Germinal center (tissue), 1 donor: ENCODE data around the gene SRGAP2B.
"Not testable (repeated sequence)": the region's sequence is repeated elsewhere in the genome, so short reads cannot be mapped to it uniquely, and the experiment has no call there.

Source experiments
- DNase-seq: peaks from one replicate; pipeline ENCODE4 v3.0.0; 2012; ENCODE audit warnings: mixed read lengths, low spot score

The SRGAP2B gene

DNA sequence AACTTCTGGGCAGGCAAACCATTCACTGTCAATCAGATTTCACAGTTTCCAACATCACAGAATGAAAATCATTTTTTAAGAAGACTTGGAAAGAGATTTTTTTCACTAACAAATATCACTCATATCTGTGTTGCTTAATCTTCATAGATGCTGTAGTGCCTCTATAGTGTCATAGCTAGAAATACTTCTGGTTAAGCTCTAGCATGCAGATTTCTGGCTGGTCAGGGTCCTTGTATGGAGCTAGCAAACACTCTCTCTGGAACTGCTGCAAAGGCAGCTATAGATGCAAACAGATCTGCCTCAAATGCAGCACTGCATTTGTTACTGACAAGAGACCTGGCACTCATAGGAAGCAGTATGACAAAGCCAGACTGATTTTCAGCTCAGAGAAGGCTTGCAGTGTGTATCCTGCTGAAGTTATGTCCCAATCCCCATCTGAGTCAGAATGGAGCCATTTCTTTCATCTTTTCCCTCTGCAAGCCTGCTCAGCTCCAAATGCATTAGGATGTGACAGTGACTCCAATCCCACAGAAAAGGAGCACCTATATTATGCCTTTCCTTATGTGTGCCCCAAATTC is 99.2 kb downstream of the SRGAP2B start:
- DNase-seq: not testable (repeated sequence)

DNA sequence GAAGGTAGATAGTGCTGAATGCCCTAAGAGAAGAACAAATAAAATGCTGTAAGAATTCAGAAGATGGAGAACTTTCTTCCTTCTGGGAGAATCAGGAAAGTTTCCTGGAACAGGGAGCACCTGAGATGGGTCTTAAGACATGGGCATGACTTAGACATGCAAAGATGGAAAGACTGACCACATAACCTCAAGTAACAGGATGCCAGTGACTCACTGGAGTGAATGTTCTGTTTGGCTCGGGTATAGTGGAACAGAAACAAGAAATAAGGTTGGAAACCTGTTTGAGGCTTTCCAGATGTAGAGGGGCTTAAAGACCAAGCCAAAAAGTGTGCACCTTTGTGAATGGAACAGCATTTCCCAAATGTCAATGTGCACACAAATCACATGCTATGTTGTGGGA is 102.2 kb downstream of the SRGAP2B start:
- not testable (repeated sequence) for DNase-seq

DNA sequence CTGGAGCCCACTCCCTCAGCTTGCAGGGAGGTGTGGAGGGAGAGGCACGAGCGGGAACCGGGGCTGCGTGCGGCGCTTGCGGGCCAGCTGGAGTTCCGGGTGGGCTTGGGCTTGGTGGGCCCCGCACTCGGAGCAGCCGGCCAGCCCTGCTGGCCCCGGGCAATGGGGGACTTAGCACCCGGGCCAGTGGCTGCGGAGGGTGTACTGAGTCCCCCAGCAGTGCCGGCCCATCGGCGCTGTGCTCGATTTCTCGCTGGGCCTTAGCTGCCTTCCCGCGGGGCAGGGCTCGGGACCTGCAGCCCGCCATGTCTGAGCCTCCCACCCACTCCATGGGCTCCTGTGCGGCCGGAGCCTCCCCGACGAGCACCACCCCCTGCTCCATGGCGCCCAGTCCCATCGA is 104.5 kb downstream of the SRGAP2B start:
- DNase-seq: not testable (repeated sequence)

DNA sequence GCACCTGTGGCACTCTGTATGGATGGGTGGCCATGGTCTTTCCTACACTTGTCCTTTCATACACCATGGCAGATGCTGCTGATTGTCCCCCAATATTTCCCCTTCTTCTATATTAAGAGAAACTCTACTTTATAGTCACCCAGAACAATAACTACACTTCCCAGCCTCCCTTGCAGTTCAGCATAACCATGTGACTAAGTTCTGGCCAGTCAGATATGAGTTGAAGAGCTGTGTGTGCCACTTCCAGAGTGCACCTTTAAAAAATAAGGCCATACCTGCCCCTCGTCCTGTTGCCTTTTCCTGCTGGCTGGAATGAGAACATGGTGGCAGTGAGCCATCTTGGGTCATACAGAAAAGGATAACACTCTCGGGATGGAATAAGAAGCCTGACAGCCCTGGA is 108.0 kb downstream of the SRGAP2B start:
- DNase-seq: not testable (repeated sequence)

DNA sequence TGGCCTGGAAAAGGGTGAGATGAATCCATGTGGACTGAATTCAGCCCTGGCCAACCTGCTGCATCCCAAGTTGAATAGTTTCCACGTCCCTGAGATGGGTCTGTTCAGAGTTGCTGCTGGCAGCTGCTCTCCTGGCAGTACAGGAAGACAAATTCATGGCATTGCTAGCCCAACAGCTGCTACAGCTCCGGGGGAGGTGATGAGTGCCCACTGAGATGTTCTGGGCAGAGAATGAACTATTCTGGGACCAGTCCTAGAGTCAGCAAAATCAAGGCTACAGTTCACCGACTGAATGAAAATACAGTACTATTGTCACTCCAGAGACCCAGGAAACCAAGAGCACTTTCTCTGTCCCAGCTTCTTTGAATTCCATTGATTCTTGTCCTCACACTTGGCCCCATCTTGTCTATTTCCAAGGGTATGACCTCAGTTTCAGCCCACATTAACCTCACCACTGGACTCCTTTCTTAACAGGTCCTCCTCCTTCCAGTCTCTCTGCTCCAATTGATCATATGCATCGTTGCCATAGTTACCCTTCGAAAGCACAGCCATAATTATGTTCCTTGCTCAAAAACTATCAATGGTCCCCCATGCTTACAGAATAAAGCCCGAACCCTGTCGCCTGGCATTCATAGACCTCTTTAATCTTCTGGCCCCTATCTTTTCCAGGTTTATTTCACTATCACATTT is 108.8 kb downstream of the SRGAP2B start:
- DNase-seq: not testable (repeated sequence)

DNA sequence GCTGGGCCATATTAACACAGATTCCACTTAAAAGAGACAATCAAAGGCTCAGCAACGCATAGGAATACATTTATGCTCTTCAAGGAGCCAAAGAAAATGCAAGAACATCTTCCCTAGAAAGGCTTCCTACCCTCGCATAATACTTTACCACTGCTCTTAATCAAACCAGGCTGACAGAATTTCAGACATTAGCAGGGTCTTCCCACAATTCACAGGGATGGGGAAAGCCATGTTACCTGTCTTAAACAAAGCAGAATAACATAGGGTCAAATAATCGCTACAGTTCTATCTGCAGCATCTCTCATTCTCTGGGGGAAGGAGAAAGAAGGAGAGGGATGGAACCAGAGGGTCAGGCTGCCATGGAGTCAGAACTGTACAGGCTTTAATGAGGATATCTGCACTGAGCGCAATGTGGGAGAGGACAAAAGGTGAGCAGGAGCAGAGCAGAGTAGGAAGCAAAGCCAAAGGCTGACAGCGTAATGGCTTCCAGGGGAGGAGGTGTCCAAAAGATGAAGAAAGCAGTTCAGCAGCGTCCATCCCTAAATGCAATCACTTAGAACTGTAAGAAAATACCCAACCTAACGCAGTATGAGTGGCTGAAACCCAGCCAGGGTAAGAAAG is 109.5 kb downstream of the SRGAP2B start:
- DNase-seq: not testable (repeated sequence)

DNA sequence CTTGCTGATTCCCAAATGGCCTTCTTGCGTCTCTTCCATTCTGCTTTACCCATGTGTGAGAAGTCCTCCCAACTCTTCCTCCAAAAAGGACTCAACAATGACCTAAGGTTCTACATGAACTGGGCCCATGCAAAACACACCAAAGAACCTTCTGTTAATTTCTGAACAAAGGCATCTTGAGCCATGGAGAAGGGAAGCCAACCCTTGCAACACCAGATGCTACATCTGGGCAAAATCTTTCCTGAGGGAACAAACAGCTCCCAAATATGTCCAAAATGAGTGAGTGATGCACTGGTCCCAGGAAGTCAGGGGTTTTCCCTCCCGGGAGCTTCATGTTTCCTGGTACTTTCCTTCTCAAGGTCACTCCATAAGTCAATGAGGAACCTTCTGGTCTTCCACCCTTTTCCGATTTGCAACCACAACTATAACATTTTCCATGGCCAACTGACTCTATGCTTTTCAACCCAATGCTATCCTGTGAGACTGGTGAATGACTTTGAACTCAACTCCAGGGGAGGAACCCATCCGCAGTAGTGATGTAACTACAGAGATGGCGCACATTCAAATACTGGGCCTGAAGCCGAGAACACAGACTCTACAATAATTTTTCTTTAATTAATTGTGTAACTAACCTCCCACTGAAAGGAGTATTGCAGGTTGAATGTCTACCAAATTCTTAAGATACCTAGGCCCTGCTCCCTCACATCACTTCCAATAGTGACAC is 112.2 kb downstream of the SRGAP2B start:
- DNase-seq: not testable (repeated sequence)

DNA sequence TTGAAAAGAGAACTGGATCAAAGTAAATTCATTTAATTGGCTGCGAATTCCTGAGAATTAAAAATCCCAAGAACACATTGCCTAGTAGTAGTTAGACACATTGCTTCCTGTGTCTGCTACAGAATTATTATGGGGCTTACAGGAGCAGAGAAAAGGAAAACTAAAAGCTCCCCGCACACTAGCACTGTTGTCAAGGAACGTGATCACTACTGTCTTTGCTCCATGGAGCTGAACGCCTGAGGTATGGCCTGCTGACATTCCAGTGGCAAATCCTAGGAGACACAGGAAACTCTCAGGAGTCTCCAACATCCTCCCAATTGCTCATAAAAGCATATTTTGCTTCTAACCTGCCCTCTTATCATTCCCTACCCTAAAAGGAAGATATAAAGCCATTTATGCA is 114.0 kb downstream of the SRGAP2B start:
- not testable (repeated sequence) for DNase-seq

DNA sequence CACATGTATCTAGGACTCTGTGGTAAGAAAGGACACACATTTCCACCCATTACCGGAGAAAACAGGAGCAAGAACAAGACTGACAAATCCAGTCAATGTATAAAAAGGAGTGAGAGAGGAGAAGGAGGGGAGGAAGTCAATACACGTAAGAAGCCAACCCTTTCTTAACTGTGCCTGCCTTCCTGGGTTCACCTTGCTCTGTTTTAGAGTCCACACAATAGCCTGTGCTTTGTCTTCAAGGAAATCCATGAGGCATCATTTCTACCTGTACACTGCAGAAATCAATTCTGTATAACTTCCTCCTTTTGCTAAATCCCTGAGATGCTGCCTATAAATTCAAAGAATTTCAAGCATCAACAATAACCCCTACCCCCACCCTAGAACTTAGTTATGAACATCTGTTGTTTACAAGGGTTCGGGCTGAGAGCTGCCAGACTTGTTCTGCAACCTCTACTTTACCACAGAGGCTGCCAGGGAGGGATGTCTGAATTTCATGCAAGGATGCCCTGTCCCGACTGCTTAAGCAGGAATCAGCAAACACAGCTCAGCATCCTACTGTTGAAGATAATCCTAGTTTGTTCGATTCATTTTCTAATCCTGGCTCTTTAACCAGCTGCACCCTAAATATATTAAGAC is 115.0 kb downstream of the SRGAP2B start:
- not testable (repeated sequence) for DNase-seq

DNA sequence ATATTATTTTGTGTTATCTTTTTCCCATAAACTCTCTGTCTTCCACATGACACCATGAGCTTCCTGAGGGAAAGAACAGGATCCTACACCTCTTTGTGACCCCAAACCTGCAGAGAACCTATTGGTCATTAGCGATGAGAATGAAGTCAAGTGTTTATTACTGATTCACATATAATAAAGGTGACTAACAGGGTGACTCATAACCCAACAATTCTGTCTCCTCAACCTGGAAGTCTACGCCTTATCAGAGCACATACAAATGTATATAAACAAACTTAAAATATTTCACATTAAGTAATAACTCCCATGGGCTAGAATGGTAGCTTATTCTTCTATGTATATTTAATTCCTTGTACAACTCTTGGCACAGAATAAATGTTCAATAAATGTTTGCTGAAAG is 117.3 kb downstream of the SRGAP2B start:
- not testable (repeated sequence) for DNase-seq

DNA sequence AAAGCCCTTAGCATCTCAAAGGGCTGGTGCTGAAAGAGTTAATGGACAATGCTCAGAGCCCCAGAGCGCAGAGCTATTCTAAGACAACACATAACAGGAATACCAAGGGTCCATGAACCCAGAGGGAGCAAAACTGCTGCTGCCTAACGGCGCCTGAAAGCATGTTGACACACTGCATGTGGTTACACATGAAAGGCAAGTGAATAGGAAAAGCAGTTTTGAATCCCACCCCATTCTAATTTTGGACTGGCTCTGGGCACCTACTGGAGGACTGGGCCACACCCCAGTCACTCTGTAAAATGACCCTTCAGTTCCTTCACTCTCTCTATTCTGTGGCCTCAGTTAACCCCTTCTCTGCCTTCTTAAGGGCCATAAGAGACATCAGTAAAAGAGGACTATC is 123.2 kb downstream of the SRGAP2B start:
- DNase-seq: not testable (repeated sequence)

DNA sequence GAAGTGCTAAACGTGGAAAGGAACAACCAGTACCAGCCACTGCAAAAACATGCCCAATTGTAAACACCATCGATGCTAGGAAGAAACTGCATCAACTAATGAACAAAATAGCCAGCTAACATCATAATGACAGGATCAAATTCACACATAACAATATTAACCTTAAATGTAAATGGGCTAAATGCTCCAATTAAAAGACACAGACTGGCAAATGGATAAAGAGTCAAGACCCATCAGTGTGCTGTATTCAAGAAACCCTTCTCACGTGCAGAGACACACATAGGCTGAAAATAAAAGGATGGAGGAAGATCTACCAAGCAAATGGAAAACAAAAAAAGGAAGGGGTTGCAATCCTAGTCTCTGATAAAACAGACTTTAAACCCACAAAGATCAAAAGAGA is 128.6 kb downstream of the SRGAP2B start:
- DNase-seq: not testable (repeated sequence)

DNA sequence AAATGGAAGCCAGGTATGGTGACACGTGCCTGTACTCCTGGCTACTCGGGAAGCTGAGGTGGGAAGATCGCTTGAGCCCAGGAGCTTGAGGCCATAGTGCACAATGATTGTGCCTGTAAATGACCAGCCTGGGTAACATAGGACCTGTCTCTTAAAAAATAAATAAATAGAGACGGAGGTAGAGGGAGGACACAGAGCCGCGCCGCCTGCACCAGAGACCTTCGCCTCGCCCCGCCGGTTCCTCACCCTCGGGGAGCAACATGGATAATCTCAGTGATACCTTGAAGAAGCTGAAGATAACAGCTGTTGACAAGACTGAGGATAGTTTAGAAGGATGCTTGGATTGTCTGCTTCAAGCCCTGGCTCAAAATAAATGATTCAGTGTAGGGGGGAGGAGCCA is 130.4 kb downstream of the SRGAP2B start:
- DNase-seq: not testable (repeated sequence)

DNA sequence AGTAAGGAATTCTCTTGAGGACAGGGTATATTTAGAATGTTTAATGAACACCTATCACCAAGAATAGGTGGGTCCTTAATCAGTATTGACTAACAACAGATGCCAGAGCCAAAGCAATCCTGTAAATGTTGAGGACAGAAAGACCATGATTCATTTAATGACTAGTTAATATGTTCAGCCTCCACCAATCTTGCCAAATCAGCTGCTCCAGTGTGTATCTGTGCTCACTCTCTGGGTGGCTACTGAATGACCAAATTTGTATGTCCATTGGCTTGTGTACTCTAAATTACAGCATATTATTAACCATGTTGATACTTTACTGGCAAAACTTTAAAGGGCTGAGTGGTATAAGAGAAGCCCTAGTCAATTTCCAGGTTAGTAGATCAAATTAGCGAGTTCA is 130.9 kb downstream of the SRGAP2B start:
- DNase-seq: not testable (repeated sequence)

DNA sequence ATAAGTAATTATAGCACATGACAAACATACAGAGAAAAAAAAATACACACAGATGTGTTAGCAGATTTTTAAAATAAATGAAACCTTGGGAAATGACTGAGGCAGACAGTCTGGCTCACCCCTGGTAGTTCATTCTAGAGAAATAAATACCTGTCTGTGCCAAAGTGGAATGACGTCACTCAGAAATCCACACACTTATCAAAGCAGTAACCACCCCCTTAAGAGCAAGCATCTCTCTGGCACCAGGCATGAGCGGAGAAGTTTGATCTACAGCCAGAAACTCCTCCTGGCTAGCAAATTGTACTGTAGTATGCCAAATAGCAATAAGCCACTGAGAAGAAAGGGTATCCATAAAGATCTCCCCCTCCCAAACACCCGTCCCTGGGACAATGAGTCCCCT is 131.6 kb downstream of the SRGAP2B start:
- DNase-seq: not testable (repeated sequence)

DNA sequence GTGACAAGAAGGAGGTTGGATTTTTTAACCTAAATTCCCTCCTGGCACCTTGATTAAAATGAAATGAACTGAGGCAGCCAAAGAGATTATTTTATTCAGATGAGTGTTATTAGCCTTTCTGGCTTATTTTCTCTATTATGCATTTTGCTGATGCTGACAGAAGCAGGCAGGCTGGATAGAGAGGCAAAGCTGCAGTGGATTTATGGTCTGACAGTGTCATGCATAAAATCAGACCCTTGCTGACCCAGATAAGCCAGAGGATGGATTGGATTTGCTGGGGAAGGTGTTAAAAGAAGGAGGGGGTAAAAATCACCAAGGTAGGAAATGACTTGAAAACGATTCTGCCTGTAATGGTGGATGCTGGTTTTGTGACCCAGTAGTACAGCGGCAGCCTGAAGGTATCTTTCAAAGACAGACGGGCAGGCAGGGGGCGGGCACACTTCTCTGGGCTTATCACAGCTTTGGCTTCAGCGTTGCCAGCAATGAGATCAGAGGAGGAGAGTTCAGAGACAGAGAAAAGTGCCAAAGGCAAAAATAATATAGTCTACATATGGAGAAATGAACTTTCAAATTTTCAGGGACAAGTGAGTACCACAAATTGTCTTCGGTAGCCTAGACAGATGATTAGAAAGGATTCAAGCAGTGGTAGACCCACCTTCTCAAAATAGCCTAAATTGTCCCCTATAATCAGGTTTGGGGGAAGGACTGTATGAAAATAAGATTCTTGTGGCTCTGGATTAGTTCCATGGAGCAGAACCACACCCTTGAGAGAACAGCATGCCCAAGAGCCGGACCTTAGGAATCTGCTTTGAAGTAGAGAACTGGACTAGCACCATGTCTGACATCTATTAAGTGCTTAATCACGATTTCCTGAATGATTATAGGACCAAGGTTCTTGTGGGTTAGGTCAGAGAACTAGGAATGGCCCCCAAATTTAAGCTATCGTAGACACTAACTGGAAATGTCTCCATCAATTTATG is 133.2 kb downstream of the SRGAP2B start:
- DNase-seq: not testable (repeated sequence)

DNA sequence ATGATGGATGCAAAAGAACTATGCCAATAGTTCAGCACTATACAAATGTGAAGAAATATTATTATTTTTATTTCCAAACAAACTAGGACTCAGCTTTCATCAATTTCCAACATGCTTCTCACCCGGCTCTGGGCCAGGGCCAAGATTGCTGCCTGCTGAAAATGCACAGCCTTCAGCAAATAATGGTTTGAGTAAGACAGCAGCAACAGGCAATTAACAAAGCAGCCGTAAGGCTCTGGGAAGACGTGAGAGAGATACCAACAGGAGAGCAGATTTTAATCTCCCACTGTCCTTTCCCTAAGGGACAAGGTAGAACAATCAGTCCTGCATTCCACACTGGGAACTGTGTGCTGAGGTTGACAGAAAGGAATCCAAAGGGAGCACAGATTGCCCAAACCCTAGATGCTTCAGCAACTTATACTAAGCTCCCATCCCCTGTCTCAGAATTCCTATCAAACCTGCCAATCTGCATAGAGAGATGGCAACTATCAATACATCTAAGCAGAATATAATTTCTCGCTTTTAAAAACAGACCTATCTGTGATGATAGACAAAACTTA is 134.1 kb downstream of the SRGAP2B start:
- DNase-seq: not testable (repeated sequence)

DNA sequence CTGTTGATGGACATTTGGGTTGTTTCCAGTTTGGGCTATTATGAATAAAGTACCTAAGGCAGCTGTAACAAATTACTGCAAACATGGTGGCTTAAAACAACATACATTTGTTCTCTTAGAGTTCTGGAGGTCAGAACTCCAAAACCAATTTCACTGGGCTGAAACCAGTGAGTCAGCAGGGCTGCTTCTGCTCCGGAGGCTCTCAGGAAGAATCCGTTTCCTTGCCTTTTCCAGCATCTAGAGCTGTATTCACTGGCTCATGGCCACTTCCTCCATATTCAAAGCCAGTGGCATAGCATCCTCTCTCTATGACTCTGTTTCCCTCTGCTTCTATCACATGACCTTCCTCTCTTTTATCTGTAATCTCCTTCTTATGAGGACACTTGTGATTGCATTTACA is 146.7 kb downstream of the SRGAP2B start:
- DNase-seq: not testable (repeated sequence)

DNA sequence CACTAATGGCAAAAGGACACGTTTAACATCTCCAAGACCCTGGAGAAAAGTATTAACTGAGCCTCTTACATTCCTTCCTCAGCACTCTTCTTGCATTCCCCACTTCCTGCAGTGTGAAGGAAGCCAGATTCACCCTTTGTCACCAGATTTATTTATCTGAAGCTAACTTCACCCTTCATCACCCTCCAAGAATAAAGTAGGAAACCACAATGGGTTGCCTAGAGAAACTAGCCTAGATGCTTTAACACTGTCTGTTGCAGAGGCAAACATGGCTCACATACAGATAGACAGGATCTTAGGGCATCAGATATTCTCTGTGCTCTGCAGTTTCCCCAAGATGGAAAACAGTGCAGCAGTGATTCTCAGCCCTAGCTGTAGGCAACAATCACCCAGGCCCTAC is 147.6 kb downstream of the SRGAP2B start:
- DNase-seq: not testable (repeated sequence)
